HS-5 (cell line): ENCODE measurements around the gene USB1.

Source experiments
- DNase-seq: peaks from one replicate; pipeline ENCODE4 v3.0.0-alpha.2; 2012; ENCODE audit warnings: low read depth

The USB1 gene, protein sequence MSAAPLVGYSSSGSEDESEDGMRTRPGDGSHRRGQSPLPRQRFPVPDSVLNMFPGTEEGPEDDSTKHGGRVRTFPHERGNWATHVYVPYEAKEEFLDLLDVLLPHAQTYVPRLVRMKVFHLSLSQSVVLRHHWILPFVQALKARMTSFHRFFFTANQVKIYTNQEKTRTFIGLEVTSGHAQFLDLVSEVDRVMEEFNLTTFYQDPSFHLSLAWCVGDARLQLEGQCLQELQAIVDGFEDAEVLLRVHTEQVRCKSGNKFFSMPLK

DNA sequence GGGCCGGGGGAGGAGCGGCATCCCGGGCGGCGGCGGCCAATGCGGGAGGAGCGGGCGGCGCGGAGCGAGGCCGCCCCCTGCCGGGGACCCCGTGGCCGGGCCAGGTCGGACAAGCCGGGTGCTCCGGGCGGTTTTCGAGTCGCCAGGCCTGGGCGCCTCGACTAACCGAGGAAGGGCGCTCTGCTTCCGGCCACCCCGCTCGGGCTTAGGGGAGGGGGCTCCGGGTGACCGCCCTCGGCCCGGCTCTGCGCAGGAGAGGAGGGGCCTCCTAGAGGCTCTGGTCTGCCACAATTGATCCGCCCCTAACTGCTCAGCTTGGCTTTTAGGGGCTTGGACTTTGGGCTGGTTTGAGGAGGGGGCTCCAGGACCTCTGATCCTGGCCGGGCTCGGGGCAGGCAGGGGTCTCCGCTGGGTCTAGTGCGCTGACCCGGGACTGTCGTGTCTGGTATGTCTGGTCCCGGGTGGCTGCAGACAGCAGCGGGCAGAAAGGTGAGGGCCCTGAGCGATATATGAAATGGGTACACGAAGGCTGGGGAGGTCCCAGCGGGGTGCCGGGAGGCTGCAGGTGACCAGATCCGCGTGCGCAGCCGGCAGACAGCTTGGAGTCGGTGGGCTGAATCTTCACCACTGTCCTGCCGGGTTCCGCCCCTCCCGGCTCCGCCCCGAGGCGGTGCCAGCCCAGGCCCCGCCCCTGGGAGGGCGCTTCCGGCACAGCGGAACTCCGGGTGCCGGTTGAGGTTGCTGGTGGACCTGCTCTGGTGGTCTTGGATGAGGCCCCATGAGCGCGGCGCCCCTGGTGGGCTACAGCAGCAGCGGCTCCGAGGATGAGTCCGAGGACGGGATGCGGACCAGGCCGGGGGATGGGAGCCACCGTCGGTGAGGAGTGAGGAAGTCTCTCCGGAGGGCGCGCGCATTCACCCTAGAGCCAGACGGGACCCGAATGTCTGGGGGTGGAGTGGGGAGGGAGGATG lies at the start of gene USB1:
TSS of gene USB1 (plus strand) at position 702 of the 971 bp plus-strand sequence. CDS start at position 779, 77 bp downstream.
- DNase-seq = peak; percentile 45

- DNase-seq = no peak
These were observed 48.3 kb upstream of the USB1 start for GRCh38 chr16:57952909-57953308.

GRCh38 chr16:57953857-57954256 lies 47.4 kb upstream of the USB1 start:
- DNase-seq = no peak

- no peak for DNase-seq
These were observed 45.5 kb upstream of the USB1 start for GRCh38 chr16:57955572-57956188.

- DNase-seq = no peak
These were observed 44.9 kb upstream of the USB1 start for GRCh38 chr16:57956270-57956808.

- DNase-seq = no peak
These were observed 44.1 kb upstream of the USB1 start for GRCh38 chr16:57956924-57957672.

DNA sequence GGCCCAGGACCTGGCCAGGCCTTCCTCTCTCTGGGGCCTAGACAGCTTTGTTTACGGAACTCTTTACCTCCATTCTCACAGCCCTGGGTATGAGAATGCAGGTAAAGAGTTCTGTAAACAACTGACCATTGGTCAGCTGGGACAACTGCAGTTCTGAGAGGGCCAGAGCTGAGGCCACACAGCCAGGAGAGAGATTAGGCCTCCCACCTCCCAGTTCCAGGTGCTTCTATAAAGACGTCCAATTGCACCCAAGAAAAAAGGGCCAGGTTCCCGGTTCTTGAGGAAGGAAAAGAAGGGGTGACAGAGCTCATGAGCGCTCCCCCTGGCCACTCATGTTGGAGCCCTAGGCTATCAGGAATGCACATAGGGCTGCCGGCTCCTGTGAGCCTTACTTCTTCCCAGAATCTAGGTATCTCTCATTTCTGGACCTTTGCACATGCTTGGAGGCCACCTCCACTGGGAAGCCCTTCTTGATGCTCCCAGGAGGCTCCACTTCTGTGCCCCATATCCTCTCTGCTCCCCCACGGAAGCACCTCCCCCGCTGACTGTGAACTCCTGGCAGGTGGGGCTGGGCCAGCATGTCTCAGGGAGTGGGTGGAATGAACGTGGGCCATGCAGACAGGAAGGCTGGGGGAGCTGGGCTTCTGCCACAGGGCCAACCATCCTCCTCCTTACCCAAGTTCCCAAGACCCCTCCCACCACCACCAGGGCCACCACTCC lies 43.4 kb upstream of the USB1 start:
- no peak for DNase-seq

DNA sequence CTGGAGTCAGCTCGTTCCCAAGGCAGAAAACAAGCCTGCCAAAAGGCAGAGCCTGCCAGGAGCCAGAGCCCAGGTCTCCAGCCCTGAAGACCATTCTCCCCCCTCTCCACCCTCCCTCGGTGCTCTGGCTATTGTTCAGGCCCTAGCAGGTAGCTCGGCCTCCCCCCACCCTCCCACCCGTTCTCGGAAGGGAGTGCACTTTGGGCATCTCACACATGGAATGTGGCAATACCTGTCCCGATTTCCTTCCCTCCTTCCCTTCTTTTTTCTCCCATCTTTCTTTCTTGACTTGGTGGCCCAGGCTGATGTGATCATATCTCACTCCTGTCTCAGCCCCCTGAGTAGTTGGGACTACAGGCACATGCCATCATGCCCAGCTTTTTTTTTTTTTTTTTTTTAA lies 42.7 kb upstream of the USB1 start:
- DNase-seq = no peak

DNA sequence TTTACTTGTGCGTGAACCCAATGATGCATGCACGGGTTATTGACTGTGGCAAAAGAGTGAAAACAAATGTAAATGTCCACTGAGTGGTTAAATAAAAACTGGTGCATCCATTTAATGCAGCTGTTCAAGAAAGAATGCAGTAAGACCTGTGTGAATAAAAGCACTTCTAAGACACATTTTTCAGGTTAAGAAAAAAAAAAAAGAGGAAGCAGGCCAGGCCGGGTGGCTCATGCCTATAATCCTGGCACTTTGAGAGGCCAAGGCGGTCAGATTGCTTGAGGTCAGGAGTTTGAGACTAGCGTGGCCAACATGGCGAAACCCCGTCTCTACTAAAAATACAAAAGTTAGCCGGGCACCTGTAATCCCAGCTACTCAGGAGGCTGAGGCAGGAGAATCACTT lies 42.1 kb upstream of the USB1 start:
- DNase-seq = no peak

DNA sequence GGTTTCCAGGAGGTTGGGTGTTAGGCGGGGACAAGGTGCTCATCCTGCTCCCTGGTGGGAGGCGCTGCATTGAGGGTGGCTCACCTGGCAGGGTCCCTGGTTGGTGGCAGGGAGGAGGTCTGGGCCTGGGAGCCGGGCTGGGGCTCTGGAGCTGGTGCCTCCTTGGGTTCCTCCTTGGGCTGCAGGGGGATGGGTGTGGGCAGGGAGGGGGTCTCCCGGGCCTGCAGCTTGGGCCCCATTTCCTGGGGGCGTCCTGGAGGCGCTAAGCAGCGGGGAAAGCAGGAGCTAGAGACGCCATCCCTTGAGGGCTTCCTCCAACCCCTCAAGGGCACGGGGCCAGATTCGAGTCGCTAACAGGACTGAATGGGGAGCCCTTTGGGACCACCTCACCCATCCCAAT lies 41.4 kb upstream of the USB1 start:
- DNase-seq = no peak

GRCh38 chr16:57960310-57960709 lies 40.9 kb upstream of the USB1 start:
- DNase-seq = no peak

- DNase-seq = no peak
These were observed 40.3 kb upstream of the USB1 start for GRCh38 chr16:57960826-57961472.

GRCh38 chr16:57961538-57961937 lies 39.7 kb upstream of the USB1 start:
- DNase-seq = no peak

DNA sequence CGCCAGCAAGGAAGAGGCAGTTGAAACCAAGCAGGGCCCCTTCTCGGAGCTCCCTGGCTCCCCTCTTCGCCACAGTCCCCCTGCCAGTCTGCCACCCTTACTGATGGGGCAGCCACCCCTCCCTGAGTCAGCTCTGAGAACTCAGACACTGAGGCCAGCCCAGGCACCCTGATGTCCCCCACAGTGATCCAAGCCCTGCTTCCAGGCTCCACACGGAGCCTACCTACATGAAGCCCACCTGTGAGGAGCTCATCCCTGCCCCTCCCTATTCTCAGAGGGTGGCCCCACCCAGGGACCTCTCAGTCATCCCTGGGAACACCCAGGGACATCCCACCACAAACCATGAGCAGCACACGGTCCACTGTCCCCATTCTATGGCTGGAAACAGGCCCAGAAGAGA lies 39.2 kb upstream of the USB1 start:
- DNase-seq = no peak

- no peak for DNase-seq
These were observed 38.5 kb upstream of the USB1 start for GRCh38 chr16:57962756-57963155.

- DNase-seq = no peak
These were observed 37.0 kb upstream of the USB1 start for GRCh38 chr16:57964157-57964700.

DNA sequence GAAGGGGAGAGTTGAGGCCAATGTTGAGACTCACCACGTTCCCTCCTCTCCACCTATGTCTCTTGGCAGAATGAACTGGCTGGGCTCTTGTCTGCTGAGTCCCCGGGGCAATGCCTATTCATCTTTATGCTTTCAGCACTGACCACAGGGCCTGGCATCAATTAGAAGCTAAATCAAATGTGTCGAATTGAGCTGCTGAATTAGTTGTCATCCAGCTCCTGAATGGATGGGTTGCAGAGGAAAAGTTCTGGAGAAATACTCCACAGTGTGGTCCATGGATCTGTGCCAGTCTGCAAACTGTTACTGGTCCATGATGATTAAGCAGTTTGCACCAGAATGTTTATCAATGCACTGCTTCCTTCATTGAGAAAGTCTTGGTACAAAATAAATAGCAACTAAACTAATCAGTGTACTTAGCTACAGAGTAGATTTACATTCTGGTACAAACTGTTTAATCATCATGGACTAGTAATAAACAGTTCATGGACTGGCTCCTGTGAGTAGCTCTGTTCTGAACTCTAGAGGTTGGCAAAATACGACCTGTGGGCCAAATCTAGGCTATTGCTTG lies 34.9 kb upstream of the USB1 start:
- no peak for DNase-seq

DNA sequence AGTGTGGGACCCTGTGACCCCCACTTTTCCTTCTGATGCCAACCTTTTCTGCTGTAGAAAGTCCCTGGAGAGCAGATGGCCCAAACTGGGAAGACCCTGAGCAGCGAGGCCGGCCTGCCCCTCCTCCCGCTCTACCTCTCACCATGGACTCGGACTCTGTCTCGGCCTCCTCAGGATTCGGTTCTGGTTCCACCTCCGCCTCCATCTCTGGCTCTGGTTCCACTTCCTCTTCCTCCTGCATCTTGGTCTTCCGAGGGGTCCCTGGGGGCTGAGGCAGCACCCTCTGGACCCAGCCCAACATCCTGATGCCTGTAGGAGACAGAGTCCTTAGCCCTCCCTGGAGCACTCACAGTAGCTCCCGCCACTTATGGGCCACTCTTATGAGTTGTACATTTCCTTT lies 34.2 kb upstream of the USB1 start:
- no peak for DNase-seq

GRCh38 chr16:57967916-57968315 lies 33.3 kb upstream of the USB1 start:
- DNase-seq = no peak
